Common myeloid progenitor, CD34-positive (primary cell): Measurements from ENCODE around the gene EPYC.

Experiments used
- CTCF ChIA-PET: fragments of 350-600 bp; sonication (Branson Sonifier 250); formaldehyde crosslinking; loops from one replicate; lab custom pipeline; 2021; ENCODE audit warnings: antibody characterized with exemption; lab: Charles Lee
- POLR2A ChIA-PET: fragments of 350-600 bp; sonication (Branson Sonifier 250); formaldehyde crosslinking; loops from one replicate; lab custom pipeline; 2021; ENCODE audit warnings: antibody characterized with exemption; lab: Charles Lee
- DNase-seq, 3 donors: peaks; one replicate each; pipeline versions ENCODE4 v3.0.0 to v3.0.0-alpha.2; 2013
- H3K27ac ChIP-seq, 2 experiments: 1 replicate in 1 of 2; 2 replicates in 1 of 2; pipeline ENCODE4 v1.7.0; 2013; ENCODE audit warnings: inconsistent platforms in 2 of 2, low read length in 2 of 2, mild to moderate bottlenecking in 2 of 2, low read depth in 1 of 2, moderate library complexity in 1 of 2; ENCODE audit not compliant: severe bottlenecking in 2 of 2, insufficient read depth in 1 of 2, poor library complexity in 1 of 2
- H3K27me3 ChIP-seq, 5 experiments: replicated peaks in 2 of 5; 1 replicate in 3 of 5; 2 replicates in 2 of 5; pipeline versions ENCODE4 v1.6.1 to v1.7.0; 2013; ENCODE audit warnings: low read length in 4 of 5, mild to moderate bottlenecking in 2 of 5, moderate library complexity in 2 of 5, inconsistent platforms in 1 of 5; ENCODE audit not compliant: insufficient read depth in 5 of 5, control insufficient read depth in 4 of 5
- H3K36me3 ChIP-seq, 4 experiments: 1 replicate in 2 of 4; 2 replicates in 2 of 4; pipeline versions ENCODE4 v1.6.1 to v1.7.0; 2013; ENCODE audit warnings: low read length in 3 of 4, control low read depth in 1 of 4, mild to moderate bottlenecking in 1 of 4; ENCODE audit not compliant: control insufficient read depth in 4 of 4, insufficient read depth in 4 of 4
- H3K4me1 ChIP-seq, 4 experiments: 1 replicate in 3 of 4; 2 replicates in 1 of 4; pipeline versions ENCODE4 v1.6.1 to v1.7.1; 2013; ENCODE audit warnings: low read length in 3 of 4, mild to moderate bottlenecking in 3 of 4, control low read depth in 1 of 4, inconsistent platforms in 1 of 4, moderate library complexity in 1 of 4; ENCODE audit not compliant: control insufficient read depth in 4 of 4, insufficient read depth in 4 of 4; ENCODE audit errors: control extremely low read depth in 1 of 4
- H3K4me3 ChIP-seq, 7 experiments: 1 replicate in 4 of 7; 2 replicates in 3 of 7; pipeline versions ENCODE4 v1.5.1 to v1.7.0; 2013; ENCODE audit warnings: mild to moderate bottlenecking in 7 of 7, low read length in 6 of 7, moderate library complexity in 6 of 7, inconsistent platforms in 2 of 7, low read depth in 2 of 7, control low read depth in 1 of 7; ENCODE audit not compliant: insufficient read depth in 4 of 7, control insufficient read depth in 1 of 7; ENCODE audit errors: extremely low read depth in 1 of 7
- H3K9me3 ChIP-seq, 5 experiments: 1 replicate in 4 of 5; 2 replicates in 1 of 5; pipeline versions ENCODE4 v1.6.1 to v1.7.1; 2013; ENCODE audit warnings: low read length in 4 of 5, mild to moderate bottlenecking in 2 of 5, inconsistent platforms in 1 of 5, low read depth in 1 of 5, moderate library complexity in 1 of 5; ENCODE audit not compliant: control insufficient read depth in 4 of 5, insufficient read depth in 2 of 5; ENCODE audit errors: control extremely low read depth in 1 of 5
- WGBS: methylation state at CpG from one replicate; pipeline ENCODE4 v1.1.5; 2013; ENCODE audit not compliant: insufficient coverage; 5-methylcytosine and 5-hydroxymethylcytosine counted together

EPYC gene

GRCh38 chr12:91009319-91009950 is 4.7 kb upstream of the EPYC start:
- Histone ChIP-seq H3K36me3 (no peaks in the 10 kb centered on the region), H3K4me1 (no peaks in the 10 kb centered on the region), H3K27me3 (no peaks in the 10 kb centered on the region), H3K9me3 (no peaks in the 10 kb centered on the region), H3K27ac (no peak overlapping the region), H3K4me3 (no peak overlapping the region)
- DNase-seq, result no peak
- CTCF ChIA-PET, result interaction anchor here (1.0 kb wide), 1 partner anchor 10 kb away, joined by 3 read pairs; no protein-coding TSS in a partner anchor
- POLR2A ChIA-PET, result no interaction called here
- 75% methylated on average over 1 of the region's 1 CpG for WGBS

GRCh38 chr12:91007531-91008290 is 2.9 kb upstream of the EPYC start:
- WGBS, result 100% methylated on average over 1 of the region's 2 CpGs
- ChIA-PET POLR2A (no interaction called here), CTCF (interaction anchor here (1.3 kb wide), 1 partner anchor 13 kb away, joined by 3 read pairs; no protein-coding TSS in a partner anchor)
- H3K4me1 ChIP-seq, result no peaks in the 10 kb centered on the region
- no peaks in the 10 kb centered on the region for H3K9me3 ChIP-seq
- DNase-seq, result no peak
- no peaks in the 10 kb centered on the region for H3K36me3 ChIP-seq
- H3K4me3 ChIP-seq, result no peak overlapping the region
- no peak overlapping the region for H3K27ac ChIP-seq
- no peaks in the 10 kb centered on the region for H3K27me3 ChIP-seq

DNA sequence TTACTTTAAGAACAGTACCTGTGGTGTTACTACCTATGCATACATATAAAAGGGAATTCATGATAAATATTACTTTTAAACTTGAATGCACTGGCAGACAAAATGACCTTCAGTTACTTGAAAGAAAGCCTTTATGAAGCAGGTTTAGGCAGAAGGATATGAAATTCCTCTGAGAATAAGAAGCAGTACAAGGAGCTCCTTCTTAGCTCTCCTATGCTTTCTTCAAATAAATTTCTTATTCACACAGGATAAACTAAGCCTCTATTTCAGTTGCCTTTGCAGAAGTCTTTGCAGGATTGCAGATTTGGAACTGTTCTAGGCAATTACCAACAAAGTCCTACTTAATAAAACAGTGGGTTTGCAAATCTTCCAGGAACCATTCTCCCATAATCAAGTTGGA is 1.0 kb downstream of the EPYC start:
- no peak overlapping the region for H3K27ac ChIP-seq
- no peaks in the 10 kb centered on the region for H3K9me3 ChIP-seq
- H3K4me1 ChIP-seq, result no peaks in the 10 kb centered on the region
- no peaks in the 10 kb centered on the region for H3K27me3 ChIP-seq
- POLR2A ChIA-PET, result no interaction called here
- no peak for DNase-seq
- CTCF ChIA-PET, result interaction anchor here (1.1 to 1.3 kb wide), 2 partner anchors 11 to 25 kb away, joined by 3 to 4 read pairs; no protein-coding TSS in a partner anchor
- no peak overlapping the region for H3K4me3 ChIP-seq
- H3K36me3 ChIP-seq, result no peaks in the 10 kb centered on the region

GRCh38 chr12:91001306-91001705 is 3.5 kb downstream of the EPYC start:
- 88% methylated on average over 1 of the region's 1 CpG for WGBS
- Histone ChIP-seq H3K4me3 (no peak overlapping the region), H3K36me3 (no peaks in the 10 kb centered on the region), H3K4me1 (no peaks in the 10 kb centered on the region), H3K27ac (no peak overlapping the region), H3K9me3 (no peaks in the 10 kb centered on the region), H3K27me3 (no peaks in the 10 kb centered on the region)
- POLR2A ChIA-PET, result no interaction called here
- CTCF ChIA-PET, result no interaction called here
- DNase-seq, result no peak

DNA sequence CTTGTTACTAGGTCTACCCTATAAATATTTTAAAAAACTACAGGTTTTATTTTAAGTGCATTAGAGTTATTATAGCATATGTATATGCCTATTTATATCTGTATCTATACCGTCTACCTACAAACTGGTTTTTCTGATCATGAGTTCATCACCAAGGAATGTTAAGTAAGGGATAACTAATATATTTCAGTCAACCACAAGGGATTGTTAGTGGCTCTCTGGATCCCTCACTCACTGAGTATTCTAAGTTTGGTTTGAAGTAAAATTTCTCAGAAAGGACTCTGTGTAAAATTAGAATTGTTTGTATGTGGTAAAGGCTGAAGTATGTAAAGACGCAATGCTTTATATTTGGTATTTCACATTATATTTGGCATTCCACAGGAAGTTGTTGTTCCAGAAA is 4.8 kb downstream of the EPYC start:
- no CpG with 5 or more reads among the region's 2 CpGs for WGBS
- Histone ChIP-seq H3K4me3 (no peak overlapping the region), H3K27ac (no peak overlapping the region), H3K36me3 (no peaks in the 10 kb centered on the region), H3K9me3 (no peaks in the 10 kb centered on the region), H3K4me1 (no peaks in the 10 kb centered on the region), H3K27me3 (no peaks in the 10 kb centered on the region)
- POLR2A ChIA-PET, result no interaction called here
- no peak for DNase-seq
- CTCF ChIA-PET, result no interaction called here

DNA sequence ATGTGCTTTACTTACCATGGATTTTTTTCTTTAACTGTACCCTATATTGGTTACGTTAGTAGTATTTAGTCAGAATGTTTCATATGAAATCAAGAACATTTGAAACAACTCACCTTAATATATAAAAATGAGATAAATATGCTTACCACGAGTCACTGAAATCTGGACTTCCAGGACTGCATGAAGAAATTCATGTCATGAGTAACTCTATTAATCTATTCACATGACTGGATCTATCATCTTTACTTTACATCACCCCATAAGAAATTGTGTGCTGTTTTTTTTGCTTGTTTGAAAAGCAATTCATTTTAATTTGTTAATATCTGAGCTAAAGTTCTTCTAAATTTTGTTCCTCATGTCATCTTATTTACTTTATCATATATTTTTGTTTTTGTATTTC is 5.2 kb downstream of the EPYC start:
- no peak overlapping the region for H3K27ac ChIP-seq
- no peak for DNase-seq

DNA sequence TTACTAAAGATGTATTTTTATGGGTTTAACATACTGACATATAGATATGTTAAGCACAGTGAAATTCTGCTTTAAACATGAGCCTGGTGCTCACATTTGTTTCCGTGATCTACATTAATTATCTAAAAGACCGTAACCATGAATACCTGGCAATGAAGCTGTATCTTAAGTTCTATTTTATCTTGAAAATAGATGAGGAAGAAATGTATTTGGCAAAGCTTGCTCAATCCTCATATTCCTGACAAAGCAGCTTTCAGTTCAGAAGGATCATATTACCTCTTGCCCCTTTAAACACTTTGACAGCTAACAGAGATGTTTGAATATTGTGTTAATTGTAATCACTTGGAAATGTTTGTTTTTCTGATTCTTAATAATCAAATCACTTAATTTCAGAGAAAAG is 9.8 kb downstream of the EPYC start:
- DNase-seq, result no peak
- WGBS, result no CpG with 5 or more reads among the region's 2 CpGs
- ChIA-PET POLR2A (no interaction called here), CTCF (interaction anchor here (0.7 to 3.1 kb wide), 5 partner anchors 12 to 125 kb away, joined by 3 to 10 read pairs (median 3); no protein-coding TSS in a partner anchor)
- Histone ChIP-seq H3K4me3 (no peak overlapping the region), H3K27me3 (no peaks in the 10 kb centered on the region), H3K9me3 (no peaks in the 10 kb centered on the region), H3K4me1 (no peaks in the 10 kb centered on the region), H3K36me3 (no peaks in the 10 kb centered on the region), H3K27ac (no peak overlapping the region)

More for the DNA sequence above, 5.2 kb downstream of the EPYC start:
- whole genome bisulfite sequencing, result no CpG with 5 or more reads among the region's 2 CpGs
- Histone ChIP-seq H3K36me3 (no peaks in the 10 kb centered on the region), H3K4me3 (no peak overlapping the region), H3K27me3 (no peaks in the 10 kb centered on the region), H3K9me3 (no peaks in the 10 kb centered on the region), H3K4me1 (no peaks in the 10 kb centered on the region)
- CTCF ChIA-PET, result no interaction called here
- POLR2A ChIA-PET, result no interaction called here
